ENCODE results near the gene PTPRN2.

The PTPRN2 gene

DNA sequence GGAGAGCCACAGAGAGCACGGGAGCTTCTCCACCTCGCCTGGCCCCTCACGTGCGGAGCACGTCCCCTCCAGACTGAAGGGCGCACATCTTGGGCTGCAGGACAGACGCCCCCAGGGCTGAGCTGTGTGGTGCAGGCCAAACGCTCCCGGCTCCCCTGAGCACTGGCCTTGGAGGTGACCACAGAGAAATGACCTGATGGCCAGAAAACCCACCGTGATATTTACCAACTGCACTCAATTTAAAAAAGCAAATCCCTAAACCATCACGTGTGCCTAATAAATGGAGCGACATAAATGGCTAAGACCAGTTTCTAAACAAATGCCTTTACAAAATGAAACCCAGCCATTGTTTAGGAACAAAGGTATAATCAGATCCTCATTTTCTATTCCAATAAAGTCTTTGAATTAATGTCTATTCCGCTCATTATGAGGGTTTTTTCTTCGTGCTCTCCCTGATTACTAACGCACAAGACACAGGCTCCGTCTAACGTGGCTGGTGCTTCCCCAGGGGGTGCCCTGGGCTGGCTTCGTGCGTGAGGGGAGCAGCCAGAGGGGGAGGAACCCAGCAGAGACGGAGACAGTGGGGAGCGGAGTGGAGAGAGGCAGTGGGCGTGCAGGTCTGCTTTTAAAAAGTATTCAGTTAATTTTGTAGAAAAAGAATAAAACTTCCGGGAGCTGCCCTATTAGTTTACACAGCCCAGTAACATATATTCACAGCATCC lies 1060.5 kb downstream of the PTPRN2 start:
- H3K36me3 ChIP-seq (ENCODE audit: control insufficient read depth, insufficient read depth, low read length): no peaks in the 10 kb centered on the region

DNA sequence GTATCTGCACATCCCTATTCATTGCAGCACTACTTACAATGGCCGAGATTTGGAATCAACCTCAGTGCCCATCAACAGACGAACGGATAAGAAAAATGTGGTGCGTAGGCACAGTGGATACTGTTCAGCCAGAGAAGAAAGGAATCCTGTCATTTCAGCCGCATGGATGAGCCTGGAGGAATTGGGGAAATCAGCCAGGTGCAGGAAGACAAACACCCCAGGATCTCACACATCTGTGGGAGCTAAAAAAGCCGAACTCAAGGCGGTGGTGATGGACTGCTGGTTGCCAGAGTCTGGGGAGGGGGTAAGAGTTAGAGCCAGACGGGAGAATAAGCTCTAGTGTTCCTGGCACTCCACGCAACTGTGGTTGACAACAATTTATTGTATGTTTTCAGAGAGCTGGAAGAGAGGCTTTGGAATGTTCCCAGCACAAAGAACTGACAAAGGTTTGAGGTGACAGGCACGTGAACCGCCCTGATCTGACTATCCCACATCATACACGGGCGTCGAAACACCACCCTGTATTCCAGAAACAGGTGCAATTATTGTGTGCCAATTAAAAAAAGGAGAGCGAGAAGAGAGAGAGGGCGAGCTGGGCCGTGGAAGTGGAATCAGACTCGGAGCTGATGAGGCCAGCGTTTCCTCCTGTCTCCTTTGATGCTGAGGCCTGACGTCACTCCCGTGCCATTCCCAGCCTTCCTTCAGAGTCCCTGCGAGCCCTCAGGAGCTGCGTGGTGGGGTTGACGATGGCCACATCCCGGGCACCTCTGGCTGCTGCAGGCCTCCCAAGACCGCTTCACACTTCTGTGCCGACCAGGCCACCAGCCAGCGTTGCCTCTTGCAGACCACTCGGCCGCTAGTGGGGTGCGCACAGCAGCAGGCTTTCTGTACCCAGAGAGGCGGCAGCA lies 1061.4 kb downstream of the PTPRN2 start:
- Histone ChIP-seq H3K4me1 (ENCODE audit: control insufficient read depth, insufficient read depth, low read length) (no peaks in the 10 kb centered on the region), H3K36me3 (ENCODE audit: control insufficient read depth, insufficient read depth, low read length) (no peaks in the 10 kb centered on the region), H3K4me3 (ENCODE audit: low read depth, low read length) (no peak overlapping the region), H3K27me3 (ENCODE audit: control insufficient read depth, insufficient read depth, low read length) (peaks cover 3% of the 10 kb centered on the region; the same call in 1 of the 2 replicates), H3K9ac (ENCODE audit: low read length) (no peak overlapping the region), H3K9me3 (ENCODE audit: control insufficient read depth, insufficient read depth, low read depth, low read length) (no peaks in the 10 kb centered on the region), H3K27ac (ENCODE audit: low read depth, low read length) (no peak overlapping the region)

More for the DNA sequence above, 1060.5 kb downstream of the PTPRN2 start:
- no peak overlapping the region for H3K4me3 ChIP-seq (ENCODE audit: low read depth, low read length)
- peaks cover 3% of the 10 kb centered on the region; the same call in 1 of the 2 replicates for H3K27me3 ChIP-seq (ENCODE audit: control insufficient read depth, insufficient read depth, low read length)
- no peak overlapping the region for H3K27ac ChIP-seq (ENCODE audit: low read depth, low read length)
- H3K9ac ChIP-seq (ENCODE audit: low read length): no peak overlapping the region
- H3K9me3 ChIP-seq (ENCODE audit: control insufficient read depth, insufficient read depth, low read depth, low read length): no peaks in the 10 kb centered on the region
- no peaks in the 10 kb centered on the region for H3K4me1 ChIP-seq (ENCODE audit: control insufficient read depth, insufficient read depth, low read length)

DNA sequence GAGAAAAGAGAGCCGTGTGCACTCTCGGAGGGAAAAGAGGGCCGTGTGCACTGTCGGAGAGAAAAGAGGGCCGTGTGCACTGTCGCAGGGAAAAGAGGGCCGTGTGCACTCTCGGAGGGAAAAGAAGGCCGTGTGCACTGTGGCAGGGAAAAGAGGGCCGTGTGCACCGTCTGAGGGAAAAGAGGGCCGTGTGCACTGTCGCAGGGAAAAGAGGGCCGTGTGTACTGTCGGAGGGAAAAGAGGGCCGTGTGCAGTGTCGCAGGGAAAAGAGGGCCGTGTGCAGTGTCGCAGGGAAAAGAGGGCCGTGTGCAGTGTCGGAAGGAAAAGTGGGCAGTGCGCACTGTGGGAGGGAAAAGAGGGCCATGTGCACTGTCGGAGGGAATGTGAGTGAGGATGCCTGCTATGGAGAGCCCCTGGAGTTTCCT lies 1062.1 kb downstream of the PTPRN2 start:
- Histone ChIP-seq H3K4me1 (ENCODE audit: control insufficient read depth, insufficient read depth, low read length) (no peaks in the 10 kb centered on the region), H3K9ac (ENCODE audit: low read length) (no peak overlapping the region), H3K27ac (ENCODE audit: low read depth, low read length) (no peak overlapping the region), H3K27me3 (ENCODE audit: control insufficient read depth, insufficient read depth, low read length) (no peaks in the 10 kb centered on the region; the same call in 1 of the 2 replicates), H3K36me3 (ENCODE audit: control insufficient read depth, insufficient read depth, low read length) (no peaks in the 10 kb centered on the region), H3K4me3 (ENCODE audit: low read depth, low read length) (no peak overlapping the region), H3K9me3 (ENCODE audit: control insufficient read depth, insufficient read depth, low read depth, low read length) (no peaks in the 10 kb centered on the region)

- H3K9me3 ChIP-seq (ENCODE audit: control insufficient read depth, insufficient read depth, low read depth, low read length): no peaks in the 10 kb centered on the region
- no peak overlapping the region for H3K4me3 ChIP-seq (ENCODE audit: low read depth, low read length)
- no peaks in the 10 kb centered on the region for H3K4me1 ChIP-seq (ENCODE audit: control insufficient read depth, insufficient read depth, low read length)
- no peaks in the 10 kb centered on the region; the same call in 1 of the 2 replicates for H3K27me3 ChIP-seq (ENCODE audit: control insufficient read depth, insufficient read depth, low read length)
- H3K9ac ChIP-seq (ENCODE audit: low read length): no peak overlapping the region
- H3K27ac ChIP-seq (ENCODE audit: low read depth, low read length): no peak overlapping the region
- H3K36me3 ChIP-seq (ENCODE audit: control insufficient read depth, insufficient read depth, low read length): no peaks in the 10 kb centered on the region
Observed at GRCh38 chr7:157524731-157525130, 1062.9 kb downstream of the PTPRN2 start.

GRCh38 chr7:157523766-157524421 lies 1063.7 kb downstream of the PTPRN2 start:
- Histone ChIP-seq H3K27ac (ENCODE audit: low read depth, low read length) (no peak overlapping the region), H3K27me3 (ENCODE audit: control insufficient read depth, insufficient read depth, low read length) (no peaks in the 10 kb centered on the region; the same call in 1 of the 2 replicates), H3K4me3 (ENCODE audit: low read depth, low read length) (no peak overlapping the region), H3K4me1 (ENCODE audit: control insufficient read depth, insufficient read depth, low read length) (no peaks in the 10 kb centered on the region), H3K9ac (ENCODE audit: low read length) (no peak overlapping the region), H3K9me3 (ENCODE audit: control insufficient read depth, insufficient read depth, low read depth, low read length) (no peaks in the 10 kb centered on the region), H3K36me3 (ENCODE audit: control insufficient read depth, insufficient read depth, low read length) (no peaks in the 10 kb centered on the region)

GRCh38 chr7:157523371-157523765 lies 1064.3 kb downstream of the PTPRN2 start:
- Histone ChIP-seq H3K9ac (ENCODE audit: low read length) (no peak overlapping the region), H3K27ac (ENCODE audit: low read depth, low read length) (no peak overlapping the region), H3K36me3 (ENCODE audit: control insufficient read depth, insufficient read depth, low read length) (no peaks in the 10 kb centered on the region), H3K4me3 (ENCODE audit: low read depth, low read length) (no peak overlapping the region), H3K4me1 (ENCODE audit: control insufficient read depth, insufficient read depth, low read length) (no peaks in the 10 kb centered on the region), H3K27me3 (ENCODE audit: control insufficient read depth, insufficient read depth, low read length) (no peaks in the 10 kb centered on the region; the same call in 1 of the 2 replicates), H3K9me3 (ENCODE audit: control insufficient read depth, insufficient read depth, low read depth, low read length) (no peaks in the 10 kb centered on the region)

- no peak overlapping the region for H3K9ac ChIP-seq (ENCODE audit: low read length)
- no peaks in the 10 kb centered on the region for H3K4me1 ChIP-seq (ENCODE audit: control insufficient read depth, insufficient read depth, low read length)
- H3K36me3 ChIP-seq (ENCODE audit: control insufficient read depth, insufficient read depth, low read length): no peaks in the 10 kb centered on the region
- H3K27me3 ChIP-seq (ENCODE audit: control insufficient read depth, insufficient read depth, low read length): no peaks in the 10 kb centered on the region; the same call in 1 of the 2 replicates
- no peak overlapping the region for H3K27ac ChIP-seq (ENCODE audit: low read depth, low read length)
- H3K4me3 ChIP-seq (ENCODE audit: low read depth, low read length): no peak overlapping the region
- H3K9me3 ChIP-seq (ENCODE audit: control insufficient read depth, insufficient read depth, low read depth, low read length): no peaks in the 10 kb centered on the region
Observed at GRCh38 chr7:157522954-157523353, 1064.7 kb downstream of the PTPRN2 start.

- no peaks in the 10 kb centered on the region for H3K9me3 ChIP-seq (ENCODE audit: control insufficient read depth, insufficient read depth, low read depth, low read length)
Observed at GRCh38 chr7:157522189-157522588, 1065.4 kb downstream of the PTPRN2 start.

DNA sequence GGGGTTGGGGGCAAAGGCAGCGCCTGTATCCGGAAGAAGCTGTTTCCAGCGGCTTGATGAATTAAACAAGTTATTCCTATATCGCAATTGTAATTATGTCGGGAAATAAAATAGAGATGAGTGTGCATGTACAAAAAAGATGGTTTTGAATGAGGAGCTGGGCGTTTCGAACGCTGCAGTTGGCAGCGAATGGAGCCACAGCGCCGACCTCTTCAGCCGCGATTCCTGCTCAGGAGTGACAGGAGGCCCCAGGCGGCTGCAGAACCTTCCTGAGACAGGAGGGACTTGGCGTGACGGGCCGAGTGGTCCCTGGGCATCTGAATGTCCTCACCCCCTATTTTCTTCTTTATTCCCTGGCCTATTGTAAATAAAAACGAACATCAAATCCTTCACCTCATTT lies 1065.9 kb downstream of the PTPRN2 start:
- H3K9me3 ChIP-seq (ENCODE audit: control insufficient read depth, insufficient read depth, low read depth, low read length): no peaks in the 10 kb centered on the region
- no peaks in the 10 kb centered on the region for H3K4me1 ChIP-seq (ENCODE audit: control insufficient read depth, insufficient read depth, low read length)
- H3K27ac ChIP-seq (ENCODE audit: low read depth, low read length): no peak overlapping the region
- H3K27me3 ChIP-seq (ENCODE audit: control insufficient read depth, insufficient read depth, low read length): no peaks in the 10 kb centered on the region; the same call in 1 of the 2 replicates
- no peak overlapping the region for H3K9ac ChIP-seq (ENCODE audit: low read length)
- H3K4me3 ChIP-seq (ENCODE audit: low read depth, low read length): no peak overlapping the region
- H3K36me3 ChIP-seq (ENCODE audit: control insufficient read depth, insufficient read depth, low read length): no peaks in the 10 kb centered on the region

More at GRCh38 chr7:157522189-157522588, 1065.4 kb downstream of the PTPRN2 start:
- Histone ChIP-seq H3K9ac (ENCODE audit: low read length) (no peak overlapping the region), H3K4me1 (ENCODE audit: control insufficient read depth, insufficient read depth, low read length) (no peaks in the 10 kb centered on the region), H3K36me3 (ENCODE audit: control insufficient read depth, insufficient read depth, low read length) (no peaks in the 10 kb centered on the region), H3K27me3 (ENCODE audit: control insufficient read depth, insufficient read depth, low read length) (no peaks in the 10 kb centered on the region; the same call in 1 of the 2 replicates), H3K4me3 (ENCODE audit: low read depth, low read length) (no peak overlapping the region), H3K27ac (ENCODE audit: low read depth, low read length) (no peak overlapping the region)

DNA sequence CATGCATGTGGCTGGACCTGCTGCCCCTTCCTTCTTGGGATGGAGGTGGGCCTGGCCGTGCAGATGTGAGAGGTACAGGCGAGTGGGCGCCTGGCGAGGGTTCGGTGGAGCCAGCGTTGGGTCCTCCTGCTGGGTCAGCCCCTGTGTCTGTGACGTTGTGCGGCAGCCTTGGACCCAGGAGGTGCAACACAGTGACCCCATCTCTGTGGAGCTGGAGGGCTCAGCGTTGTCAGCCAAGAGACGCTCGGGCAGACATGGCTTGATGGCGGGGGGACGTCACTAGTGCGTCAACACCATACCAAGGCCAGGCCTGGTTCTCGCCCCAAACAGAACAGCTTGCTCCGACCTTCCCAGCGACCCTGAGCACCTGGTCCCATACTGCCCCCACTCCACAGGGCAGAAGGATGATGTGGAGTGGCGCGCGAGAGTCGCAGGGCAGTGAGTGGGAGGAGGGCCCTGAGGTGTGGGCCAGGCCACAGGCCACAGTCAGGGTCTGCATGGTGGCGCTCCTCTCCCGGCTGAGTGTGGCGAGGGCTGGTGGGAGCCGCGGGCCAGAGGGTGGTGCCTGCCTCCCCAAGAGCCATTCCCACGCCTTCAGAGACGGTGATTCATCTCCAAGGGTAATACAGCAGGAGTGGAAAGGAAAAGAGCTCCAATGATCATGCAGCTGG lies 1066.4 kb downstream of the PTPRN2 start:
- Histone ChIP-seq H3K9me3 (ENCODE audit: control insufficient read depth, insufficient read depth, low read depth, low read length) (peaks cover 4% of the 10 kb centered on the region; the same call in 1 of the 2 replicates), H3K9ac (ENCODE audit: low read length) (no peak overlapping the region), H3K27me3 (ENCODE audit: control insufficient read depth, insufficient read depth, low read length) (no peaks in the 10 kb centered on the region; the same call in 1 of the 2 replicates), H3K4me3 (ENCODE audit: low read depth, low read length) (no peak overlapping the region), H3K4me1 (ENCODE audit: control insufficient read depth, insufficient read depth, low read length) (no peaks in the 10 kb centered on the region), H3K36me3 (ENCODE audit: control insufficient read depth, insufficient read depth, low read length) (no peaks in the 10 kb centered on the region), H3K27ac (ENCODE audit: low read depth, low read length) (no peak overlapping the region)
